Calu3 (cell line): Measurements from ENCODE around the gene MOV10. TPM values are rescaled to one million over a fixed set of nuclear protein-coding genes. Genes with fewer than 3 reads are reported as not detected.

ENCODE experiments used
- BruUV-seq: library from RNA; stranded (reverse); fragments of 400-500 nt; replicated peaks from 2 replicates; lab custom pipeline; 2021; lab: Mats Ljungman, UMichigan
- CTCF ChIA-PET: fragments of 300-600 bp; sonication (Branson Sonifier 250); formaldehyde crosslinking; loops from one replicate; lab custom pipeline; 2022; ENCODE audit warnings: antibody characterized with exemption; lab: Charles Lee
- DNase-seq: peaks from one replicate; pipeline ENCODE4 v3.0.0; 2022
- H3K27ac Mint-ChIP-seq: one replicate; pipeline ENCODE4 v1.8.0; 2022; ENCODE audit warnings: mixed read lengths; ENCODE audit not compliant: unreplicated experiment
- H3K27me3 Mint-ChIP-seq: one replicate; pipeline ENCODE4 v1.8.0; 2022; ENCODE audit warnings: mixed read lengths; ENCODE audit not compliant: unreplicated experiment
- H3K36me3 Mint-ChIP-seq: one replicate; pipeline ENCODE4 v1.8.0; 2022; ENCODE audit warnings: mild to moderate bottlenecking, moderate library complexity, mixed read lengths; ENCODE audit not compliant: insufficient read depth, unreplicated experiment
- H3K4me1 Mint-ChIP-seq: one replicate; pipeline ENCODE4 v1.8.0; 2022; ENCODE audit warnings: mild to moderate bottlenecking, low read depth, mixed read lengths; ENCODE audit not compliant: unreplicated experiment
- H3K4me3 Mint-ChIP-seq: one replicate; pipeline ENCODE4 v1.8.0; 2022; ENCODE audit warnings: mild to moderate bottlenecking, low read depth, moderate library complexity, mixed read lengths; ENCODE audit not compliant: unreplicated experiment
- H3K9me3 Mint-ChIP-seq: one replicate; pipeline ENCODE4 v1.8.0; 2022; ENCODE audit warnings: low read depth, mixed read lengths; ENCODE audit not compliant: unreplicated experiment
- CTCF ChIP-seq: fragments of 200-600 bp; IDR thresholded peaks from one replicate; pipeline ENCODE4 v1.8.0; 2022; ENCODE audit warnings: antibody characterized with exemption; ENCODE audit not compliant: unreplicated experiment
- intact Hi-C: fragments of 100-400 bp; cut with micrococcal nuclease; formaldehyde crosslinking; loops from one replicate; pipeline ENCODE4 v1.10.0; 2022; ENCODE audit not compliant: unreplicated experiment
- total RNA-seq: library from RNA; stranded (reverse); gene quantifications from 2 replicates; pipeline ENCODE4 v1.2.3, GENCODE V29; 2022

The MOV10 gene
- total RNA-seq, 1 experiment from 2014 or later, result 71.4 TPM

DNA sequence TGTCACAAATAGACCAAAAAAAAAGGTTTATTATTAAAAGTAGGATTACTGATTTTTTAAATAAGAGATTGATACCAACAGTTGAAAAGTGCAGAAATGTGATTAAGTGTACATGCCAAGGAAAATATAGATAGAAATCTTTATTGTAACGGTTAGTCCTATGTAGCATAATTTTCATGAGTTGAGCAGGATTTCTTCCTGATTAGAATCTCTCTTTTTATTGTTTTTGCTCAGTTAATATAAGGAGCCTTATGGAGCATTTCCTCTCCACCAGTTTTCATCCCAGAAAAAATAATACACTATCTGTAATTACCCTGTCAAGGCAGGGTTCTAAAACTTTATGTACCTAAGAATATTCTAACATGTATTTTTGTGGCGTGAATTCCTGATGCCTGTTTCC is 31.4 kb upstream of the MOV10 start:
- H3K27me3 Mint-ChIP-seq, result no peaks in the 10 kb centered on the region
- H3K4me3 Mint-ChIP-seq, result no peak overlapping the region
- no peaks in the 10 kb centered on the region for H3K9me3 Mint-ChIP-seq
- no peak for TF ChIP-seq CTCF
- H3K27ac Mint-ChIP-seq, result no peak overlapping the region
- H3K36me3 Mint-ChIP-seq, result peaks cover 5% of the 10 kb centered on the region
- no peak for DNase-seq
- intact Hi-C loops, result no loop called here
- peaks cover 3% of the 10 kb centered on the region for H3K4me1 Mint-ChIP-seq
- CTCF ChIA-PET, result no interaction called here
- no TSS peak for BruUV-seq

DNA sequence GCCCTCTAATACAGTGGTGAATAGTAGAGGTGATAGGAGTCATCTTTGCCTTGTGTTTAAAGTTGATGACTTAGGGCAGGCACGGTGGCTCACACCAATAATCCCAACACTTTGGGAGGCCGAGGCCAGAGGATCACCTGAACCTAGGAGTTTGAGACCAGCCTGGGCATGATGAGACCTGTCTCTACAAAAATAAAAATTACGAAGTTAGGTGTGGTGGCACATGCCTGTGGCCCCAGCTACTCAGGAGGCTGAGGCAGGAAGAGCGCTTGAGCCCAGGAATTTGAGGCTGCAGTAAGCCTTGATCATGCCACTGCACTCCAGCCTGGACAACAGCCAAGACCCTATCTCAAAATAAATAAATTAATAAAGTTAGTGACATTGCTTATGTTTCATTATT is 28.2 kb upstream of the MOV10 start:
- intact Hi-C loops, result no loop called here
- Mint-ChIP-seq H3K9me3 (no peaks in the 10 kb centered on the region), H3K27me3 (no peaks in the 10 kb centered on the region), H3K4me1 (no peaks in the 10 kb centered on the region), H3K4me3 (no peak overlapping the region), H3K36me3 (peaks cover 21% of the 10 kb centered on the region), H3K27ac (peak overlapping the region; percentile 40)
- DNase-seq, result no peak
- CTCF ChIA-PET, result interaction anchor here (0.6 to 0.7 kb wide), 2 partner anchors 9 to 239 kb away, joined by 3 to 4 read pairs; no protein-coding TSS in a partner anchor
- no TSS peak for BruUV-seq
- no peak for TF ChIP-seq CTCF

GRCh38 chr1:112651205-112651604 is 23.3 kb upstream of the MOV10 start:
- TF ChIP-seq CTCF, result no peak
- TSS peak; percentile 22 for BruUV-seq
- CTCF ChIA-PET, result interaction anchor here (1.4 kb wide), 1 partner anchor 10 kb away, joined by 4 read pairs; no protein-coding TSS in a partner anchor
- Mint-ChIP-seq H3K9me3 (no peaks in the 10 kb centered on the region), H3K27ac (no peak overlapping the region), H3K4me3 (no peak overlapping the region), H3K27me3 (no peaks in the 10 kb centered on the region), H3K36me3 (peaks cover 30% of the 10 kb centered on the region), H3K4me1 (no peaks in the 10 kb centered on the region)
- intact Hi-C loops, result no loop called here
- DNase-seq, result no peak

GRCh38 chr1:112665857-112666256 is 8.6 kb upstream of the MOV10 start:
- H3K27me3 Mint-ChIP-seq, result no peaks in the 10 kb centered on the region
- no peak overlapping the region for H3K27ac Mint-ChIP-seq
- no peak for TF ChIP-seq CTCF
- BruUV-seq, result no TSS peak
- peaks cover 46% of the 10 kb centered on the region for H3K36me3 Mint-ChIP-seq
- H3K9me3 Mint-ChIP-seq, result no peaks in the 10 kb centered on the region
- CTCF ChIA-PET, result no interaction called here
- H3K4me3 Mint-ChIP-seq, result no peak overlapping the region
- intact Hi-C loops, result loop anchor here (10.0 kb wide), 1 partner anchor 61 kb away; no protein-coding TSS in a partner anchor
- H3K4me1 Mint-ChIP-seq, result no peaks in the 10 kb centered on the region
- no peak for DNase-seq
